Common myeloid progenitor, CD34-positive (primary cell): ENCODE data around the gene CDH12.
"Not testable (repeated sequence)": the region's sequence is repeated elsewhere in the genome, so short reads cannot be mapped to it uniquely, and the experiment has no call there.

Experiments
- CTCF ChIA-PET: fragments of 350-600 bp; sonication (Branson Sonifier 250); formaldehyde crosslinking; loops from one replicate; lab custom pipeline; 2021; ENCODE audit warnings: antibody characterized with exemption; lab: Charles Lee
- POLR2A ChIA-PET: fragments of 350-600 bp; sonication (Branson Sonifier 250); formaldehyde crosslinking; loops from one replicate; lab custom pipeline; 2021; ENCODE audit warnings: antibody characterized with exemption; lab: Charles Lee
- DNase-seq, 3 donors: peaks; one replicate each; pipeline versions ENCODE4 v3.0.0 to v3.0.0-alpha.2; 2013
- H3K27ac ChIP-seq, 2 experiments: 1 replicate in 1 of 2; 2 replicates in 1 of 2; pipeline ENCODE4 v1.7.0; 2013; ENCODE audit warnings: inconsistent platforms in 2 of 2, low read length in 2 of 2, mild to moderate bottlenecking in 2 of 2, low read depth in 1 of 2, moderate library complexity in 1 of 2; ENCODE audit not compliant: severe bottlenecking in 2 of 2, insufficient read depth in 1 of 2, poor library complexity in 1 of 2
- H3K27me3 ChIP-seq, 5 experiments: replicated peaks in 2 of 5; 1 replicate in 3 of 5; 2 replicates in 2 of 5; pipeline versions ENCODE4 v1.6.1 to v1.7.0; 2013; ENCODE audit warnings: low read length in 4 of 5, mild to moderate bottlenecking in 2 of 5, moderate library complexity in 2 of 5, inconsistent platforms in 1 of 5; ENCODE audit not compliant: insufficient read depth in 5 of 5, control insufficient read depth in 4 of 5
- H3K36me3 ChIP-seq, 4 experiments: 1 replicate in 2 of 4; 2 replicates in 2 of 4; pipeline versions ENCODE4 v1.6.1 to v1.7.0; 2013; ENCODE audit warnings: low read length in 3 of 4, control low read depth in 1 of 4, mild to moderate bottlenecking in 1 of 4; ENCODE audit not compliant: control insufficient read depth in 4 of 4, insufficient read depth in 4 of 4
- H3K4me1 ChIP-seq, 4 experiments: 1 replicate in 3 of 4; 2 replicates in 1 of 4; pipeline versions ENCODE4 v1.6.1 to v1.7.1; 2013; ENCODE audit warnings: low read length in 3 of 4, mild to moderate bottlenecking in 3 of 4, control low read depth in 1 of 4, inconsistent platforms in 1 of 4, moderate library complexity in 1 of 4; ENCODE audit not compliant: control insufficient read depth in 4 of 4, insufficient read depth in 4 of 4; ENCODE audit errors: control extremely low read depth in 1 of 4
- H3K4me3 ChIP-seq, 7 experiments: 1 replicate in 4 of 7; 2 replicates in 3 of 7; pipeline versions ENCODE4 v1.5.1 to v1.7.0; 2013; ENCODE audit warnings: mild to moderate bottlenecking in 7 of 7, low read length in 6 of 7, moderate library complexity in 6 of 7, inconsistent platforms in 2 of 7, low read depth in 2 of 7, control low read depth in 1 of 7; ENCODE audit not compliant: insufficient read depth in 4 of 7, control insufficient read depth in 1 of 7; ENCODE audit errors: extremely low read depth in 1 of 7
- H3K9me3 ChIP-seq, 5 experiments: 1 replicate in 4 of 5; 2 replicates in 1 of 5; pipeline versions ENCODE4 v1.6.1 to v1.7.1; 2013; ENCODE audit warnings: low read length in 4 of 5, mild to moderate bottlenecking in 2 of 5, inconsistent platforms in 1 of 5, low read depth in 1 of 5, moderate library complexity in 1 of 5; ENCODE audit not compliant: control insufficient read depth in 4 of 5, insufficient read depth in 2 of 5; ENCODE audit errors: control extremely low read depth in 1 of 5
- WGBS: methylation state at CpG from one replicate; pipeline ENCODE4 v1.1.5; 2013; ENCODE audit not compliant: insufficient coverage; 5-methylcytosine and 5-hydroxymethylcytosine counted together

CDH12 gene

GRCh38 chr5:22293147-22293546, 560.0 kb downstream of the CDH12 start:
- no peak for DNase-seq
- Histone ChIP-seq H3K27me3 (no peaks in the 10 kb centered on the region), H3K36me3 (no peaks in the 10 kb centered on the region), H3K4me3 (no peak overlapping the region), H3K27ac (no peak overlapping the region), H3K4me1 (no peaks in the 10 kb centered on the region), H3K9me3 (peaks cover 0 to 4% (median 3%) of the 10 kb centered on the region in 5 experiments)
- ChIA-PET CTCF (no interaction called here), POLR2A (no interaction called here)
- WGBS: 96% methylated on average over 3 of the region's 3 CpGs

- ChIA-PET CTCF (no interaction called here), POLR2A (no interaction called here)
- H3K9me3 ChIP-seq: no peaks in the 10 kb centered on the region
- DNase-seq: no peak
- no peaks in the 10 kb centered on the region for H3K27me3 ChIP-seq
- no CpG with 5 or more reads among the region's 1 CpG for WGBS
- no peak overlapping the region for H3K4me3 ChIP-seq
- no peaks in the 10 kb centered on the region for H3K36me3 ChIP-seq
- H3K4me1 ChIP-seq: no peaks in the 10 kb centered on the region
- H3K27ac ChIP-seq: no peak overlapping the region
Observed at GRCh38 chr5:22278164-22278563, 575.0 kb downstream of the CDH12 start.

GRCh38 chr5:22277006-22277405, 576.1 kb downstream of the CDH12 start:
- H3K27ac ChIP-seq: no peak overlapping the region
- H3K4me3 ChIP-seq: no peak overlapping the region
- H3K4me1 ChIP-seq: no peaks in the 10 kb centered on the region
- POLR2A ChIA-PET: no interaction called here
- 97% methylated on average over 3 of the region's 4 CpGs for WGBS
- H3K36me3 ChIP-seq: no peaks in the 10 kb centered on the region
- no peaks in the 10 kb centered on the region for H3K9me3 ChIP-seq
- H3K27me3 ChIP-seq: no peaks in the 10 kb centered on the region
- CTCF ChIA-PET: no interaction called here
- DNase-seq: no peak

- WGBS: 91% methylated on average over 5 of the region's 7 CpGs
- H3K9me3 ChIP-seq, CTCF ChIA-PET, H3K4me1 ChIP-seq, H3K4me3 ChIP-seq, POLR2A ChIA-PET, DNase-seq, H3K36me3 ChIP-seq, H3K27me3 ChIP-seq, H3K27ac ChIP-seq: not testable (repeated sequence)
Observed at GRCh38 chr5:22265855-22266254, 587.3 kb downstream of the CDH12 start.

GRCh38 chr5:22258139-22258538, 595.0 kb downstream of the CDH12 start:
- H3K9me3 ChIP-seq: no peaks in the 10 kb centered on the region
- H3K36me3 ChIP-seq: no peaks in the 10 kb centered on the region
- POLR2A ChIA-PET: no interaction called here
- no peak for DNase-seq
- WGBS: 81% methylated on average over 3 of the region's 5 CpGs
- no peak overlapping the region for H3K4me3 ChIP-seq
- no peaks in the 10 kb centered on the region for H3K27me3 ChIP-seq
- H3K27ac ChIP-seq: no peak overlapping the region
- no peaks in the 10 kb centered on the region for H3K4me1 ChIP-seq
- CTCF ChIA-PET: no interaction called here

- Histone ChIP-seq H3K4me1 (no peaks in the 10 kb centered on the region), H3K27me3 (no peaks in the 10 kb centered on the region), H3K4me3 (no peak overlapping the region), H3K27ac (no peak overlapping the region), H3K36me3 (no peaks in the 10 kb centered on the region), H3K9me3 (no peaks in the 10 kb centered on the region)
- POLR2A ChIA-PET: no interaction called here
- CTCF ChIA-PET: no interaction called here
- no peak for DNase-seq
- 69% methylated on average over 4 of the region's 4 CpGs for WGBS
Observed at GRCh38 chr5:22250528-22250927, 602.6 kb downstream of the CDH12 start.

- H3K4me1 ChIP-seq: no peaks in the 10 kb centered on the region
- H3K36me3 ChIP-seq: no peaks in the 10 kb centered on the region
- no peak for DNase-seq
- ChIA-PET CTCF (no interaction called here), POLR2A (no interaction called here)
- H3K27ac ChIP-seq: no peak overlapping the region
- H3K4me3 ChIP-seq: no peak overlapping the region
- no peaks in the 10 kb centered on the region for H3K27me3 ChIP-seq
- WGBS: 100% methylated on average over 3 of the region's 7 CpGs
- no peaks in the 10 kb centered on the region for H3K9me3 ChIP-seq
Observed at GRCh38 chr5:22249209-22249729, 603.9 kb downstream of the CDH12 start.
